Activated naive CD8-positive, alpha-beta T cell treated with anti-CD3 and anti-CD28 coated beads, Interleukin-2, amount 10 ng/mL, durations not matched to agents 7 days and 5 days (primary cell): ENCODE results near the gene EPM2AIP1. TPM values are rescaled to one million over a fixed set of nuclear protein-coding genes. Genes with fewer than 3 reads are reported as not detected.

Experiments
- ATAC-seq: fragments of 150-1000 bp; cut with Tn5 transposase; one replicate; pipeline ENCODE4 v1.10.0; 2021; ENCODE audit warnings: low read depth, moderate library complexity
- POLR2A ChIA-PET: fragments of 350-600 bp; sonication (Branson Sonifier 250); formaldehyde crosslinking; loops from one replicate; lab custom pipeline; 2021; ENCODE audit warnings: antibody characterized with exemption; lab: Charles Lee
- DNase-seq: peaks from one replicate; pipeline ENCODE4 v3.0.0; 2021
- H3K27ac Mint-ChIP-seq: one replicate; pipeline ENCODE4 v1.8.0; 2022; ENCODE audit warnings: mild to moderate bottlenecking, mixed read lengths
- H3K27me3 Mint-ChIP-seq: one replicate; pipeline ENCODE4 v1.8.0; 2022; ENCODE audit warnings: mild to moderate bottlenecking, moderate library complexity, mixed read lengths
- H3K36me3 Mint-ChIP-seq: one replicate; pipeline ENCODE4 v1.8.0; 2021; ENCODE audit warnings: mild to moderate bottlenecking, mixed read lengths
- H3K4me1 Mint-ChIP-seq: one replicate; pipeline ENCODE4 v1.8.0; 2021; ENCODE audit warnings: mixed read lengths
- H3K4me3 Mint-ChIP-seq: one replicate; pipeline ENCODE4 v1.8.0; 2022; ENCODE audit warnings: mild to moderate bottlenecking, moderate library complexity, mixed read lengths
- H3K9me3 Mint-ChIP-seq: one replicate; pipeline ENCODE4 v1.8.0; 2021; ENCODE audit warnings: mixed read lengths
- total RNA-seq, 2 experiments: library from RNA; stranded (reverse); gene quantifications; one replicate each; pipeline ENCODE4 v1.2.3, GENCODE V29; 2021

Gene EPM2AIP1
- total RNA-seq, 2 experiments from 2014 or later, result 26.8 to 28.6 TPM

- DNase-seq (no peak), ATAC-seq (no peak)
- no peak overlapping the region for H3K27ac Mint-ChIP-seq
- peaks cover 2% of the 10 kb centered on the region for H3K27me3 Mint-ChIP-seq
- H3K9me3 Mint-ChIP-seq, result peaks cover 3% of the 10 kb centered on the region
- H3K36me3 Mint-ChIP-seq, result peaks cover 3% of the 10 kb centered on the region
- H3K4me1 Mint-ChIP-seq, result peaks cover 10% of the 10 kb centered on the region
- POLR2A ChIA-PET, result no interaction called here
- no peak overlapping the region for H3K4me3 Mint-ChIP-seq
Measured at GRCh38 chr3:36941162-36941561, 51.8 kb downstream of the EPM2AIP1 start.

- Mint-ChIP-seq H3K4me3 (no peak overlapping the region), H3K4me1 (no peaks in the 10 kb centered on the region), H3K27ac (no peak overlapping the region), H3K27me3 (peaks cover under 1% of the 10 kb centered on the region), H3K36me3 (no peaks in the 10 kb centered on the region), H3K9me3 (no peaks in the 10 kb centered on the region)
- DNase-seq (no peak), ATAC-seq (no peak)
- POLR2A ChIA-PET, result interaction anchor here (0.7 kb wide), 1 partner anchor 15 kb away, joined by 3 read pairs; no protein-coding TSS in a partner anchor
Measured at GRCh38 chr3:36937492-36937891, 55.4 kb downstream of the EPM2AIP1 start.

Other genes with a start within 250 kb of the EPM2AIP1 start
- gene DCLK3, start 228.6 kb downstream of the EPM2AIP1 start, total RNA-seq, result not detected
- 100 to 1,000 TPM in 1 of 2 experiments, 10 to 100 TPM in 1; 99.6 to 102 TPM for gene TRANK1, start 48.1 kb downstream of the EPM2AIP1 start, total RNA-seq
- 10 to 100 TPM; 52.3 to 54.0 TPM for gene MLH1, start 387 bp upstream of the EPM2AIP1 start, total RNA-seq
- 10 to 100 TPM; 27.8 to 29.0 TPM for gene LRRFIP2, start 181.5 kb upstream of the EPM2AIP1 start, total RNA-seq